GM12878 (cell line): ENCODE results near the gene IRF2BPL. TPM values are rescaled to one million over a fixed set of nuclear protein-coding genes. Genes with fewer than 3 reads are reported as not detected.

Experiments used
- ATAC-seq: fragments of 200-7000 bp; cut with Tn5 transposase; 3 replicates; pipeline ENCODE4 v1.9.1; 2020; ENCODE audit warnings: mild to moderate bottlenecking, moderate library complexity
- BruUV-seq: library from RNA; stranded (reverse); fragments of 400-500 nt; replicated peaks from 2 replicates; lab custom pipeline; 2021; lab: Mats Ljungman, UMichigan
- CTCF ChIA-PET: fragments of 300-600 bp; sonication (Branson Sonifier 250); formaldehyde crosslinking; extraction: SDS; loops from one replicate; lab custom pipeline; 2021; ENCODE audit warnings: inconsistent platforms; lab: Yijun Ruan, JAX
- POLR2A ChIA-PET: fragments of 350-600 bp; formaldehyde crosslinking; extraction: SDS; loops from one replicate; lab custom pipeline; 2021; ENCODE audit warnings: inconsistent platforms; lab: Charles Lee
- RAD21 ChIA-PET: fragments of 300-600 bp; sonication (Branson Sonifier 250); formaldehyde crosslinking; loops from one replicate; lab custom pipeline; 2023; ENCODE audit warnings: antibody characterized with exemption; ENCODE audit not compliant: unreplicated experiment; lab: Charles Lee
- SMC1A ChIA-PET: fragments of 300-600 bp; sonication (Branson Sonifier 250); formaldehyde crosslinking; loops from one replicate; lab custom pipeline; 2023; ENCODE audit not compliant: unreplicated experiment, uncharacterized antibody; lab: Charles Lee
- DNase-seq: peaks from one replicate; pipeline ENCODE4 v3.0.0-alpha.2; 2011; ENCODE audit warnings: low read depth, low spot score
- FAIRE-seq: peaks from 3 replicates; lab custom pipeline; 2011; peaks lifted over from hg19 to GRCh38; lab: Jason Lieb, UNC
- H2AFZ ChIP-seq: 2 replicates; pipeline ENCODE4 v1.6.0; 2011; ENCODE audit warnings: low read depth, low read length, control low read depth; ENCODE audit not compliant: control insufficient read depth
- H3K27ac ChIP-seq: 2 replicates; pipeline ENCODE4 v1.5.1; 2011; ENCODE audit warnings: control low read depth; ENCODE audit not compliant: control insufficient read depth, insufficient read depth
- H3K27me3 ChIP-seq, 2 experiments: replicated peaks in 1 of 2; 2 replicates each; pipeline versions ENCODE4 v1.6.0 to v1.6.1; 2011; ENCODE audit warnings: low read length in 1 of 2; ENCODE audit not compliant: control insufficient read depth in 2 of 2, insufficient read depth in 2 of 2
- H3K36me3 ChIP-seq, 2 experiments: 2 replicates each; pipeline ENCODE4 v1.5.1; 2011; ENCODE audit warnings: low read length in 1 of 2; ENCODE audit not compliant: control insufficient read depth in 2 of 2, insufficient read depth in 2 of 2
- H3K4me1 ChIP-seq: 2 replicates; pipeline ENCODE4 v1.6.1; 2011; ENCODE audit warnings: mild to moderate bottlenecking, low read length, moderate library complexity, mixed read lengths; ENCODE audit not compliant: control insufficient read depth, insufficient read depth
- H3K4me2 ChIP-seq: 2 replicates; pipeline ENCODE4 v1.6.0; 2011; ENCODE audit warnings: control low read depth; ENCODE audit not compliant: control insufficient read depth, insufficient read depth
- H3K4me3 ChIP-seq: fragments of 200-600 bp; sonication (generic); 2 replicates; pipeline ENCODE4 v1.5.1; 2016
- H3K79me2 ChIP-seq: 2 replicates; pipeline ENCODE4 v1.6.0; 2011; ENCODE audit warnings: low read length; ENCODE audit not compliant: control insufficient read depth, insufficient read depth
- H3K9ac ChIP-seq: 2 replicates; pipeline ENCODE4 v1.8.0; 2011; ENCODE audit warnings: low read length, control low read depth, mixed read lengths; ENCODE audit not compliant: control insufficient read depth, insufficient read depth
- H3K9me3 ChIP-seq: replicated peaks from 3 replicates; pipeline ENCODE4 v1.5.1; 2011; ENCODE audit warnings: mild to moderate bottlenecking, low read length; ENCODE audit not compliant: control insufficient read depth, insufficient read depth
- H4K20me1 ChIP-seq: 2 replicates; pipeline ENCODE4 v1.6.0; 2011; ENCODE audit not compliant: control insufficient read depth, insufficient read depth
- CTCF ChIP-seq, 3 experiments: IDR thresholded peaks in 2 of 3; conservative IDR thresholded peaks in 1 of 3; 2 replicates each; pipeline ENCODE4 v1.5.1; 2011; ENCODE audit warnings: low read depth in 3 of 3, low read length in 3 of 3, mild to moderate bottlenecking in 3 of 3, control low read depth in 2 of 3, moderate library complexity in 2 of 3, inconsistent platforms in 1 of 3, mixed read lengths in 1 of 3; ENCODE audit not compliant: control insufficient read depth in 2 of 3, insufficient read depth in 1 of 3; ENCODE audit errors: extremely low read depth in 1 of 3
- KLF5 ChIP-seq: fragments of 450-650 bp; IDR thresholded peaks from 2 replicates; pipeline ENCODE4 v1.6.1; 2014; ENCODE audit warnings: mild to moderate bottlenecking; ENCODE audit not compliant: partially characterized antibody
- WGBS: methylation state at CpG from one replicate; pipeline ENCODE4 v1.1.6; 2016; ENCODE audit warnings: low lambda C conversion rate; ENCODE audit not compliant: insufficient replicate concordance, insufficient coverage; ENCODE audit errors: missing lambda C conversion rate; 5-methylcytosine and 5-hydroxymethylcytosine counted together
- in situ Hi-C: fragments of 300-500 bp; cut with MboI; formaldehyde crosslinking; loops from 9 replicates; pipeline ENCODE4 v1.14.3; 2018; ENCODE audit warnings: mixed read lengths
- intact Hi-C: fragments of 100-400 bp; cut with micrococcal nuclease; formaldehyde crosslinking; loops from one replicate; pipeline ENCODE4 v1.14.2; 2022; ENCODE audit not compliant: unreplicated experiment
- polyA plus RNA-seq, 11 experiments: library from polyadenylated mRNA; depleted of rRNA in 4 of 11; unstranded in 6 of 11; stranded (reverse) in 5 of 11; fragments of >200 nt; fragmentation: Nextera tagmentation in 4 of 11; fragmentation: Illumina TruSeq in 1 of 11; extraction: Ambion mirVana in 4 of 11; extraction: Trizol in 1 of 11; gene quantifications; 1 replicate in 1 of 11; 2 replicates in 10 of 11; pipeline versions ENCODE4 v1.2.1 to v1.2.3, GENCODE V29; 2011 to 2016; ENCODE audit warnings: inconsistent platforms in 2 of 11, missing spikeins in 2 of 11, low read depth in 1 of 11
- total RNA-seq, 4 experiments: library from RNA; depleted of rRNA in 3 of 4; stranded (reverse); fragments of >200 nt in 3 of 4; fragmentation: Illumina TruSeq in 1 of 4; extraction: Trizol in 1 of 4; gene quantifications; 2 replicates each; pipeline versions ENCODE4 v1.2.1 to v1.2.3, GENCODE V29; 2013 to 2021

IRF2BPL gene
- total and polyA plus RNA-seq, 10 of the 15 experiments (the other 5 are each of a cell fraction or from before 2014, with no cell fraction given), result 1.2 to 34.5 (median 3.1) TPM

DNA sequence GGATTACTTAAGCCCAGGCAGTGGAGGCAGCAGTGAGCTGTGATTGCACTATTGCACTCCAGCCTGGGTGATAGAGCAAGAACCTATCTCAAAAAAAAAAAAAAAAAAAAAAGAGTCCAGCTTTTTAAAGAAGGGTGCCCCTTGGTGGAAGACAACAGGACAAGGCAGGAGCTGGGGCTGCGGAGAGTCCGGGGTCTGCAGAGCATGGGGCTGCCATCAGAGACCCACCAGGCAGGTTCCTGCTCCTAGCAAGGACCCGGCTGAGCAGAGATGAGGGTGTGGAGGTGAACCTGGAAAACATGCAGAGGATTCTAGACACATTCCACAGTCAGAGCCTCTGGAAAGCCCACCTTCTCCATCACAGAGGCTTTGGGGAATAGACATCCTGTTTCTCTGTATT is 48.5 kb upstream of the IRF2BPL start:
- TF ChIP-seq CTCF (IDR thresholded peaks at IDR 0.05 in 2 of 3, conservative IDR thresholded peaks at IDR 0.05 in 1 of 3; ENCODE audit: control insufficient read depth in 2 of 3, extremely low read depth in 1 of 3, insufficient read depth in 1 of 3, low read depth in 3 of 3, low read length in 3 of 3) (0 out of 6 replicates have a peak, but pooled peaks of 1 of the 3 experiments have one; percentile 6), KLF5 (no peak)
- WGBS, result 98% methylated on average over 3 of the region's 3 CpGs
- no peak overlapping the region for H3K9ac ChIP-seq
- no peaks in the 10 kb centered on the region for H3K36me3 ChIP-seq
- H3K4me3 ChIP-seq, result no peak overlapping the region
- H3K4me2 ChIP-seq, result no peak overlapping the region
- no peak for FAIRE-seq
- ChIA-PET SMC1A (interaction anchor here (0.7 to 13.7 kb wide), 12 partner anchors 8 to 204 kb away, joined by 3 to 214 read pairs (median 4); partner anchors contain the start of gene CIPC), POLR2A (interaction anchor here (0.6 to 1.2 kb wide), 5 partner anchors 8 to 201 kb away, joined by 3 to 4 read pairs (median 3); no protein-coding TSS in a partner anchor), CTCF (interaction anchor here (0.6 to 20.7 kb wide), 7 partner anchors 8 to 204 kb away, joined by 3 to 848 read pairs (median 3); no protein-coding TSS in a partner anchor), RAD21 (interaction anchor here (0.6 to 15.5 kb wide), 13 partner anchors 9 to 294 kb away, joined by 3 to 498 read pairs (median 4); no protein-coding TSS in a partner anchor)
- peaks cover 7% of the 10 kb centered on the region; the same call in 2 of the 3 replicates for H3K9me3 ChIP-seq
- ATAC-seq, result no peak
- in situ Hi-C loops (no loop called here), intact Hi-C loops (no loop called here)
- DNase-seq, result no peak
- H2AFZ ChIP-seq, result no peak overlapping the region
- BruUV-seq, result no TSS peak
- H3K27ac ChIP-seq, result no peak overlapping the region
- no peaks in the 10 kb centered on the region for H3K27me3 ChIP-seq
- H3K4me1 ChIP-seq, result peaks cover 11% of the 10 kb centered on the region
- H4K20me1 ChIP-seq, result no peaks in the 10 kb centered on the region
- no peaks in the 10 kb centered on the region for H3K79me2 ChIP-seq
